SK-MEL-5 (cell line): Measurements from ENCODE around the gene FFAR3. TPM values are rescaled to one million over a fixed set of nuclear protein-coding genes. Genes with fewer than 3 reads are reported as not detected.
"Not testable (repeated sequence)": the region's sequence is repeated elsewhere in the genome, so short reads cannot be mapped to it uniquely, and the experiment has no call there.

ENCODE experiments used
- DNase-seq: peaks from one replicate; pipeline ENCODE4 v3.0.0-alpha.2; 2016; ENCODE audit warnings: low read depth, low spot score
- in situ Hi-C: cut with HindIII; loops from 2 replicates; pipeline ENCODE4 v1.10.0; 2016; ENCODE audit warnings: low sequenced_read_pairs, high pct_unique_total_duplicates, low pct_unique_long_range_greater_than_20kb
- total RNA-seq: library from RNA; depleted of rRNA; stranded (reverse); fragments of >200 nt; shearing (Covaris generic); gene quantifications from 2 replicates; pipeline ENCODE4 v1.2.3, GENCODE V29; 2014

FFAR3 gene
- total RNA-seq, 1 experiment from 2014 or later: not detected

GRCh38 chr19:35360880-35361420 is 2.7 kb downstream of the FFAR3 start:
- no peak for DNase-seq
- in situ Hi-C loops: no loop called here

- DNase-seq: no peak
- in situ Hi-C loops: no loop called here
These were observed 4.2 kb downstream of the FFAR3 start for GRCh38 chr19:35362261-35363000.

GRCh38 chr19:35363001-35363590 is 4.8 kb downstream of the FFAR3 start:
- DNase-seq: no peak
- in situ Hi-C loops: no loop called here

GRCh38 chr19:35363711-35364425 is 5.6 kb downstream of the FFAR3 start:
- DNase-seq: no peak
- in situ Hi-C loops: no loop called here

GRCh38 chr19:35365303-35365702 is 7.0 kb downstream of the FFAR3 start:
- DNase-seq: no peak

GRCh38 chr19:35368378-35368777 is 10.1 kb downstream of the FFAR3 start:
- in situ Hi-C loops: no loop called here

More at GRCh38 chr19:35365303-35365702, 7.0 kb downstream of the FFAR3 start:
- in situ Hi-C loops: no loop called here

GRCh38 chr19:35369522-35369921 is 11.3 kb downstream of the FFAR3 start:
- in situ Hi-C loops: no loop called here
- DNase-seq: no peak

More at GRCh38 chr19:35368378-35368777, 10.1 kb downstream of the FFAR3 start:
- no peak for DNase-seq

GRCh38 chr19:35370722-35371121 is 12.5 kb downstream of the FFAR3 start, which contains the start of gene GPR42:
GPR42 (plus strand) TSS chr19:35371068; CDS start chr19:35371360, 292 bp downstream.
- DNase-seq: no peak
- in situ Hi-C loops: no loop called here

- in situ Hi-C loops: no loop called here
- DNase-seq: peak; percentile 0
These were observed 15.2 kb downstream of the FFAR3 start for GRCh38 chr19:35373492-35373891.

GRCh38 chr19:35374031-35374430 is 15.8 kb downstream of the FFAR3 start:
- DNase-seq, in situ Hi-C loops: not testable (repeated sequence)

GRCh38 chr19:35375505-35376307 is 17.4 kb downstream of the FFAR3 start:
- no peak for DNase-seq
- in situ Hi-C loops: no loop called here

- in situ Hi-C loops: no loop called here
- no peak for DNase-seq
These were observed 19.4 kb downstream of the FFAR3 start for GRCh38 chr19:35377656-35378055.

- in situ Hi-C loops: no loop called here
- no peak for DNase-seq
These were observed 20.1 kb downstream of the FFAR3 start for GRCh38 chr19:35378356-35378755.

GRCh38 chr19:35379545-35379944 is 21.3 kb downstream of the FFAR3 start:
- DNase-seq, in situ Hi-C loops: not testable (repeated sequence)

- in situ Hi-C loops: no loop called here
- no peak for DNase-seq
These were observed 21.7 kb downstream of the FFAR3 start for GRCh38 chr19:35379992-35380391.

- in situ Hi-C loops: no loop called here
- DNase-seq: no peak
These were observed 22.3 kb downstream of the FFAR3 start for GRCh38 chr19:35380450-35381124.

GRCh38 chr19:35381318-35381717 is 23.1 kb downstream of the FFAR3 start:
- in situ Hi-C loops: no loop called here

More at GRCh38 chr19:35381318-35381717, 23.1 kb downstream of the FFAR3 start:
- DNase-seq: no peak
